Right atrium auricular region (tissue), 2 donors: Measurements from ENCODE around the gene CD226. TPM values are rescaled to one million over a fixed set of nuclear protein-coding genes. Genes with fewer than 3 reads are reported as not detected.

Experiments
- DNase-seq: peaks from one replicate; pipeline ENCODE4 v3.0.0-alpha.2; 2019; ENCODE audit warnings: low spot score
- H3K27ac ChIP-seq, 2 donors: fragments of 200-600 bp; sonication (generic); 1 replicate in 1 of 2; 2 replicates in 1 of 2; pipeline ENCODE4 v1.5.1; 2016 to 2019
- H3K27me3 ChIP-seq, 2 donors: fragments of 200-600 bp; sonication (generic); one replicate each; pipeline versions ENCODE4 v1.5.1 to v1.6.0; 2017 to 2019
- H3K36me3 ChIP-seq: fragments of 200-600 bp; sonication (generic); one replicate; pipeline ENCODE4 v1.5.1; 2016
- H3K4me1 ChIP-seq, 2 donors: fragments of 200-600 bp; sonication (generic); one replicate each; pipeline versions ENCODE4 v1.5.1 to v1.6.0; 2017 to 2019
- H3K4me3 ChIP-seq, 2 donors: fragments of 200-600 bp; sonication (generic); 1 replicate in 1 of 2; 2 replicates in 1 of 2; pipeline ENCODE4 v1.5.1; 2017 to 2019; ENCODE audit warnings: mild to moderate bottlenecking in 1 of 2, moderate library complexity in 1 of 2
- H3K9me3 ChIP-seq, 2 donors: fragments of 200-600 bp; sonication (generic); one replicate each; pipeline ENCODE4 v1.5.1; 2019
- CTCF ChIP-seq, 2 donors: fragments of 200-600 bp; sonication (generic); IDR thresholded peaks; one replicate each; pipeline ENCODE4 v1.5.1; 2019; ENCODE audit warnings: antibody characterized with exemption in 2 of 2
- total RNA-seq, 2 donors: library from RNA; depleted of rRNA; stranded (reverse); fragments of >200 nt; gene quantifications; one replicate each; pipeline ENCODE4 v1.1.0, GENCODE V29; 2016

Gene CD226
- total RNA-seq, 2 donors from 2014 or later = 0.22 to 1.3 TPM

GRCh38 chr18:69954719-69955480, 7.2 kb upstream of the CD226 start:
- no peak for TF ChIP-seq CTCF (IDR thresholded peaks at IDR 0.05)
- Histone ChIP-seq H3K27ac (no peak overlapping the region), H3K36me3 (no peaks in the 10 kb centered on the region), H3K4me1 (no peaks in the 10 kb centered on the region), H3K4me3 (no peak overlapping the region), H3K9me3 (no peaks in the 10 kb centered on the region), H3K27me3 (no peaks in the 10 kb centered on the region)
- no peak for DNase-seq

GRCh38 chr18:69953191-69953590, 5.5 kb upstream of the CD226 start:
- Histone ChIP-seq H3K9me3 (no peaks in the 10 kb centered on the region), H3K27ac (no peak overlapping the region), H3K4me3 (no peak overlapping the region), H3K27me3 (no peaks in the 10 kb centered on the region), H3K4me1 (peaks cover 3 to 5% of the 10 kb centered on the region in 2 donors), H3K36me3 (no peaks in the 10 kb centered on the region)
- no peak for TF ChIP-seq CTCF (IDR thresholded peaks at IDR 0.05)
- DNase-seq = no peak

GRCh38 chr18:69951182-69951581, 3.5 kb upstream of the CD226 start:
- no peaks in the 10 kb centered on the region for H3K27me3 ChIP-seq
- H3K9me3 ChIP-seq = no peaks in the 10 kb centered on the region
- no peak for TF ChIP-seq CTCF (IDR thresholded peaks at IDR 0.05)
- H3K27ac ChIP-seq = no peak overlapping the region
- DNase-seq = no peak
- H3K36me3 ChIP-seq = no peaks in the 10 kb centered on the region
- H3K4me3 ChIP-seq = no peak overlapping the region
- peaks cover 3 to 5% of the 10 kb centered on the region in 2 donors for H3K4me1 ChIP-seq

GRCh38 chr18:69949538-69949936, 1.9 kb upstream of the CD226 start:
- no peaks in the 10 kb centered on the region for H3K27me3 ChIP-seq
- TF ChIP-seq CTCF (IDR thresholded peaks at IDR 0.05) = no peak
- H3K27ac ChIP-seq = no peak overlapping the region

GRCh38 chr18:69948919-69949537, 1.4 kb upstream of the CD226 start:
- Histone ChIP-seq H3K27me3 (no peaks in the 10 kb centered on the region), H3K4me3 (peak overlapping the region in 1 of 2 donors; percentile 10), H3K27ac (no peak overlapping the region), H3K9me3 (no peaks in the 10 kb centered on the region), H3K4me1 (peaks cover 3 to 5% of the 10 kb centered on the region in 2 donors), H3K36me3 (no peaks in the 10 kb centered on the region)
- DNase-seq = peak; percentile 83
- no peak for TF ChIP-seq CTCF (IDR thresholded peaks at IDR 0.05)

More at GRCh38 chr18:69949538-69949936, 1.9 kb upstream of the CD226 start:
- Histone ChIP-seq H3K36me3 (no peaks in the 10 kb centered on the region), H3K4me3 (peak overlapping the region in 1 of 2 donors; percentile 10), H3K4me1 (peaks cover 3 to 5% of the 10 kb centered on the region in 2 donors), H3K9me3 (no peaks in the 10 kb centered on the region)
- DNase-seq = no peak
